8988T (cell line): Measurements from ENCODE around the gene SLC6A3.
A peak's percentile ranks its signal among the peaks of the same experiment; 100 is the strongest.
"Not testable (repeated sequence)": the region's sequence is repeated elsewhere in the genome, so short reads cannot be mapped to it uniquely, and the experiment has no call there.

Experiments used
- DNase-seq: peaks from one replicate; pipeline ENCODE4 v3.0.0; 2011

The SLC6A3 gene

DNA sequence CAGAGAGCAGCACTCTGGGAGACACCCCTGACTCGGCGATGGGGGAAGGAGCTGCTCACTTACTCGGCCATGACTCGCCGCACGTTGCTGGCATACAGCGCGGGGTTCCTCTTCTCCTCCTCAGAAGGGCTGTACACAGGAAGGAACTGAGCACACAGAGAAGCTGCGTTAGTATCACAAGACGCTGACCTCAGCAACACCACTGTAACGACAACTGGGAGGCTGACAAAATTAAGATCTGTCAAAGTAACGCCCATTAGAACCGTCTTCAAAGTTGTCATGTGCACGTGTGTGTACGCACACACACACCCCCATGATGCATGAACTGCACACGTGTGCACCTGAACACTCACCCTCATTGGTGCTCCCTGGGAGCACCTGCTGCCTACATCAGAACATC is 32.1 kb upstream of the SLC6A3 start:
- DNase-seq, result no peak

DNA sequence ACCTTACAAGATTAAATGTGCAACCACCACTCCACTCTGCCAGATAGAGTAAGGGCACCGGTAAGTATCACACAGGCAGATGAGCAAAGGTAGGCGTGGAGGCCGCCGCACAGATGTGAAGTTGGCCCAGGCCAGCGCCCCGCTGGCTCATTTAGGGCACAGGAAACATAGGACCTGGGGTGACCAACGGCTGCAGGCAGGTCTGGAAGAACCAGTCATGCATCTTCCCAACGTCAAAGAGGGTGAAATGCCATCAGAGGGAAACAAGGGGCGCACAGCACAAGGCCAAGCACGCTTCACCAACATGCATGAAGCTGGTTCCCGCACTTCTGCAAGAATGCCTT is 31.7 kb upstream of the SLC6A3 start:
- no peak for DNase-seq

DNA sequence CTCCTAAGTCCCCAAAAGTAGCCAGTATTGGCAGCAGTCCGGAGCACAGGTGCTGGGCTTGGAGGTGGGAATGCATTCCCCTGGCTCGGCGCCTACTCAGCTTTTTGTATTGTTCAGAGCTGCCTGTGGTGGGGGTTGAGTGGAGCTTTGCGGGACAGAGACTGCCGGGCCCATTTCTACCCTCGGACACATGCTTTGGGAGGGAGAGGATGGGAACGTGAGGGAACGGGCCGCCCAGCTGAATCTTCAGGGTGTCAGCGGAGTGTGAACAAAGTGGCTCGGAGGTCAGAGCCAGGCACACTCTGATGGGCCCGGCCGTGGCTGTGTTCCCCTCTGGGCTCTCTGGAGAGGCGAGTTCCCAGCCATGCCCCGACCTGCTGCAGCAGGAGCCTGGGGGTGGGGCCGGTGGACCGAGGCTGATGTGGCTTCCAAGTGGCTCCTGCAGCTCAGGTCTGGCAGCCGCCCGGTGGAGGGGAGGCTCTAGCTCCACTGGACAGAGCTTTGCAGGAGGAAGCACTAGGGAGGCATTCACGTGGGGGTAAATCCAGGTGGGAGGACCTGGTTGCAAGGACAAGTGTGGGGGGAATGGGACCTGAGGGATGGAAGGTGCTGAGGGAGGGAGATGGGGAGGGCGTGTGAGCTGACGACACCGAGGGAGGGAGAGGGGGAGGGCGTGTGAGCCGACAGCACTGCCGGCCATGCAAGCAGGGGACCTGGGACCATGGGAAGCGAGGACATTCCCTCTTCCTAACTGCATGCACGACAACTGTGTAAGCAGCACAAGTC is 31.1 kb upstream of the SLC6A3 start:
- no peak for DNase-seq

DNA sequence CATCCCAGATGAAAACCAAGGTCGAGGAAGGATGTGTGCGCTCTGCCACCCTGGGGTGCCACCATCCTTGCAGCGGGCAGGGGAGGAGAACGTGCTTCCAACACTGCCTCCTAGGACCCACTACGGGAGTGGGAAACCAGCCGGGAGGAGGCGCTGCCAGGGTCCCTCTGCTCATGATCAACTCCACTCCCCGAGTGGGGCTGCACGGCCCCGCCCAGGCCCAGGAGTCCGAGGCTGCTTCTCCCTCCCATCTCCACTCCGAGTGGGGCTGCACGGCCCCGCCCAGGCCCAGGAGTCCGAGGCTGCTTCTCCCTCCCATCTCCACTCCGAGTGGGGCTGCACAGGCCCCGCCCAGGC is 30.3 kb upstream of the SLC6A3 start:
- DNase-seq, result not testable (repeated sequence)

DNA sequence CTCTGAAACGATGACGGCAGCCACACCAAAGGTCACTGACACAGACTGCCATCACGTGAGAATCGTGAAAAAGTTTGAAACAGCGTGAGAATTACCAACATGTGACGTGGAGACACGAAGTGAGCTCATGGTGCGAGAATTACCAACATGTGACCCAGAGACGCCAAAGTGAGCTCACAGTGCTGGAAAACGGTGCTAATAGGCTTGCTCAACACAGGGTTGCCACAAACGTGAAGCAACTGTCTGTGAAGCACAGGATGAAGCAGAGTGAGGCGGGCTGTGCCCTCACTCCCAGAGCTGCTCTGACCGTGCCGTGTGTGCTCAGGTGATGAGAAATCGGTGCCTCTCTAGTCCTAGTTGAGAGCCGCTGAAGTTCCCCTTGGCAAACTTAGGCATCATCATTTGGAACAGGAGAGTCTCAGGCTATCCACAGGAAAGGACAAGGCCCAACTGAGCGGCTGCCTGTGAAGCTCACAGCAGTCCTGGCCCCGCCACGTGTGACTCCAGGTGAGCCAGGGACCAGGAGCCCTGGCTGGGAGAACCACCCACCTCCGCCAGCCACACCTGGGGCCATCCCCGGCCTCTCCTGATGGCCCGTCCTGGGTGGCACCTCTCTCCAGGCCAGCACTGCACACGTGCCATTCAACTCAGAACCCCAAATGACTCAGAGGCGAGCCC is 29.8 kb upstream of the SLC6A3 start:
- no peak for DNase-seq

DNA sequence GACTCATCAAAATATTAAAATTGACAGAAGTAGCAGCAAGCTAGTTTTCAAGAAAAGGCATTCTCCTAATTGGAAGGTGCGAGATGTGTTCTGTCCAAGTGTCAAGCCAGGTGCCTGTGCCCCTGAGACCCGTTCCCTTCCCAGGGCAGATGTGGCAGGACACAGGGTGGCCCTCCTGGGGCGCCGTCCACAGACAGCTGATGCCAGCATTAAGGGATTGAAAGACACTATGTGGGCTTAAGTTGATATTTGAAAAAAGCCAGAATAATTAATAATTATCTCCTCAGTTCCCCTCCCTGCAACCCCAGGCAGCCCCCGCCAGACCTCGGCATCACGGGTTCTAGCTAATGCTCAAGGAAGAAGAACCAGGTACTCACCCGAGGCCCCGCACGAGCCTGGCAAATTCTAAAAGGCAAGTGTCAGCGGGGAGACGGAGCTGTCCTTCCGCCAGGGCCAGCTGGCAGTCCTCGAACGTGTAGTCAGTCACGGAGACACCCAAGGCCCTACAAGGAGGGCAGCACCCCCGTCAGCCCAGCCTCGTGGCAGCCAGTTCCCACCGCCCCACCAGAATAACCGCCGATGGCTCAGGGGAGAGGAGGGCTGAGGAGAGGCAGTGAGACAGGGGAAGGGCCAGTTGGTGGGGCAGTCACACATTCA is 29.1 kb upstream of the SLC6A3 start:
- DNase-seq, result no peak

DNA sequence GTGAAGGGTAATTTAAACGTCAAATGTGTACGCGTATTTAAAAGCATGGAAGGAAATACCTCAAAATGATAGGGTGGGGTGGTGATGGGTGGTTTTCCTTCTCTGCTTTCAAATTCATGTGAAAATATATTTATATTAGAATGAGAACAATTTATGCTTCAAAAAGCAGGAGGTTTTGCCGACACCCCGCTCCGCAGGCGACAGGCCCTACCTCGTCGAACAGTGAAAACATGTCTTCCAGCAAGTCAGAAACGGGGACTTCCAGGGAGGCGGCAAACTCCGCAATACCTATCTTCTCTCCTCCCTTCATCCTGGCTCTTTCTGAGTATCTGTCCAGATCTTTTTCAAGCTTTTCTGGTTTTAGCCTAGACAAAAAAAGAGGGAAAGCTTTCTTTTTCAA is 28.5 kb upstream of the SLC6A3 start:
- no peak for DNase-seq

DNA sequence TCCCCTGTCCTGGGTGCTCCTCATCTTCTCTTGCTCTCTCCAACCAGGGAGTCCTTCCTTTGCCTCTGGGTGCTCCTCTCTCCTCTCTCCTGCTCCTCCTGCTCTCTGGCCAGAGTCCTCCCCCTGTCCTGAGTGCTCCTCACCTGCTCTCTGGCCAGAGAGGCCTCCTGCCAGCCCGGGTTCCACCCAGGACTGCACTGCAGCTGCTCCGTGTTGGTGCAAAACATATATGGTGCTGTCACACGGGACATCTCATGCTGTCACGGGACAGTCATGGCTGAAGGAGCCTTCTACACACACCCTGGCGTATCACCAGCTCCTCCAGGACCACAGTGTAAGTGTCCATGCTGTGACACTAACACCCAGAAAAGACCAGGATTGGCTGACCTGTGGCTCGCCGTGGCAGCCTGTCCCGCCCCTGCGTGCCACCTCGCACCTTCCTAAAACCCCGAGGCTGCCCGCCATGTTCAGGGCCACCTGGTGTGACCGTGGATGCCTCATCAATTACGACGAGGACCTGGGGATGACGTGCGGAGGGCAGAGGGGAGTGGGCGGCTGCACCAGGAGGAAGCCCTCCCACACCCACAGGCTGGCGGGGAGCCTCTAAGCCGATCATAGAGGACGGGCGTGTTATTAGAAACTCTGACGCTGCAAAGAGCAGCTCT is 27.9 kb upstream of the SLC6A3 start:
- DNase-seq, result no peak

DNA sequence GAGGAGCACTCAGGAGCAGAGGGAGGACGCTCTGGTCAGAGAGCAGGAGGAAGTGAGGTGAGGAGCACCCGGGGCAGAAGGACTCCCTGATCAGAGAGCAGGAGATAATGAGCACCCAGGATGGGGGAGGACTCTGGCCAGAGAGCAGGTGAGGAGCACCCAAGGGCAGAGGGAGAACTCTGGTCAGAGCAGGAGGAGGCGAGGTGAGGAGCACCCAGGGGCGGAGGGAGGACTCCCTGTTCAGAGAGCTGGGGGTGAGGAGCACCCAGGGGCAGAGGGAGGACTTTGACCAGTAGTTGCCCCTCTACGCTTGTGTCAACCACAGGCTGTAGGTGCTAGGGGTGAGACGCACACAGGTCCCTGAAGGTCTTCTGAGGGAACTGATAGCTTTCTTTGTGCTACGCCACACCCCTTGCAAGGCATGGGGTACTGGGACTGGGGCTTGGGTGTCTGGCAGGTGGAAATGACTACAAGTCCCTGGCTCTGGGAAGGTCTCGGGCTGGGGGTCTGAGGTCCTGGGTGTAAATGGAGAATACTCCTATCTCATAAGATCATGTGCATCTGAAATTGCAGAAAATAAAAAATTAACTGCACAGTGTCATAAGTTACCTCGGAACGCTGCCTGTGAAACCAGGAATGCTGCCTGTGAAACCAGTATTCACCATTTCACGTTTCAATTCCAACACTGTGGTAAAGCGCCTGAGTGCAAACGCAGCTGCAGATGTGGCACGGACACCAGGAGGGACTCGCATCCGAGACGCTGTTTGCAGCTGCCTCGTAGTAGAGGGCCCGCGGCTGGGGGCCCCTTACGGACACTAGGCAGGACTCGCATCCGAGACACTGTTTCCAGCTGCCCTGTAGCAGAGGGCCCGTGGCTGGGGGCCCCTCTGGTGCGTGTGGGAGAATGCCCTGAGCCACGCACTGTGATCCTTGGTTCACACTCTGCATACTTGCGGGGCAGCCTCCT is 27.0 kb upstream of the SLC6A3 start:
- DNase-seq, result no peak

DNA sequence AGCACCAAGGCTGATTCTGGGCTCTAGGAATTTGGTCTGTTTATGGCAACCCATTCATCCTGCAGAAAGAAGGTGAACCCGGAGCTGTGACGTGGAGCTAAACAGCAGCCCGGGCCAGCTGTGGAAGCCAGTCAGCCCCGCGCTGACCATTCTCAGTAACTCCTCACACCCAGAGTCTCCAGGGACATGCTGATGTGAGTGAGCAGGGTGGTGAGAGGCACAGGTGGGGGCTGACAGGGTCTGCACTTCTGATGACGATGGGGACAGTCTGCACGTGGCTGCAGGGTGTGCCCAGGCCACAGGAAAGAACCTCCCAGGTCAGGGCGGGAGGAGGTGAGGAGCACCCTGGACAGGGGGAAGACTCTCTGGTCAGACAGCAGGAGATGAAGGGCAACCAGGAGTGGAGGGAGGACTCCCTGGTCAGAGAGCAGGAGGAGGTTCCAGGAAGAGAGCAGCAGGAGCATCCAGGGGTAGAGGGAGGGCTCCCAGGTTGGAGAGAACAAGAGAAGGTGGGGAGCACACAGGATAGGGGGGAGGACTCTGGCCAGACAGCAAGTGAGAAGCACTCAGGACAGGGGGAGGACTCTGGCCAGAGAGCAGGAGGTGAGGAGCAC is 26.1 kb upstream of the SLC6A3 start:
- no peak for DNase-seq

DNA sequence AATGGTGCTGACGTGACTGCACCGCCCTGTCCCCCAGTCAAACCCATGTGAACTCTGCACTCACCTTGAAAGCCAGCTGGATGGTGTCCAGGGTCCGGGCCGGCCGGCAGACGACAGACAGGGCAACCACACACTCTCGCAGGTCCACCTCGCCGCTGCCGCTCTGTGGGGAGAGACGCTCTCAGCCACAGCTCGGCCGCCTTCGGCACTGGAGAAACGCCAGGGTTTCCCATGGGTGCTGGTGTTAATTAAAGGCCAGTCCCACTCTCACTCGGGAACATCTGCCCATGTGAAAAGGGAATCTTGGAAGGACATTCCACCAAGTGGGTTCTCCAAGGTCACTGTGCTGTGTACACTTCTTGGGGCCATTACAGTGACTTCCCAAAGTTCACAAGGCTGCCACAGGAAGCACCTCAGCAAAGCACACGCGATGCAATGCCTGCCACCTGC is 25.5 kb upstream of the SLC6A3 start:
- DNase-seq, result no peak

DNA sequence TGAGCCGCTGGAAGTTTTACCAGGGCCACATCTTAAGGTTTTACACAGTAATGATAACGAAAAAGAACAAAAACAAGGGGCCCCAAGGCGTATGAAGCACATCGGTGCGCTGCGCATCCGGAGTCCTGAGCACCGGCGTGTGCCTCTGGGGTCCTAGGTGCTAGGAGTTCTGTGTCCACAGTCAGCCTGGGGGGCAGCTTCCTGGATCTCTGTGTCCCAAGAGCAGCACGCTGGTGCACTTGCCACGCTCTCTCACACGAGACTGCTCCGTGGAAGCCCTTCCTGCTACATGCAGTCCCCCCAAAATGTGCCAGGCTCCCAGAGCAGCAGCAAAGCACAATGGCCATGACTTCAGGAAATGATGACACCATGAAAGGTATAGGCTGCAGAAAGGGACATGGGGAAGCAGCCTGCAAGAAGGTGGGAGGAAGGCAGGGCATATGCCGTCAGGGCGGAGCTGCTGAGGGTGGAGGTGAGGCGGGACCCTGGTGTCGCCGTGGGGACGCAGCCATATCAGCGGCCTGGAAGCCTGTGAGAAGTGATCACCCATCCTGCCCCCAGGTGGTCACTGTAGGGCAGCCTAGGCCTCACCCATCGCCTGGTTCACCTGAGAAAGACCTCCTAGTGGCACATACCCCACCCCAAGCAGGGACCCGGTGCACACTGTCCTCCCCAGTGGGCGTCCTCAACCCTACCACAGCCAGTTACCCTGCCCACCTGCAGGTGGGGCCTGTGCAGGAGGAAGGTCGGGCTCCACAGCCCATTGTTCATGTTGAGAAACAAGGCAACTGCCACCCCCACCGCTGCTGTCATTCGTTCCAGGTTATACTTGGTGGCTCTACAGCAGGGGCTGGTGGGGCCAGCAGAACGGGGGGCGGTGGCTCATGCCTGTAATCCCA is 23.6 kb upstream of the SLC6A3 start:
- no peak for DNase-seq

DNA sequence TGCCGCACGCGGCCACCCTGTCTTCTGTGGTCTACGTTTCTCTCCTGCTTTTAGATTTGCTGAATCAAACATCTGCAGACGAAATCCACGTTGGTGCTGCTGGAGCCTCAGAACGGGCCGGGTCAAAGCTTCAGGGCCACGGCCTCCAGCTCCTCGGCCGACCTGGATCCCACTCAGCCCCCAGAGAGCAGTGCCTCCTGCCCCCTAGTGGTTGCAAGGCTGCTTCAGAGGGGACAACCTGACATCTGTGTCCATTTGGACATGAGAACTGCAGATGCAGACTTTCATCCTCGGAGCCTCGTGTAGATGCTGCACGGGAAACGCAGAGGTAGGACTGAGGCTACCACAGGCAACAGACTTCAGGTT is 23.0 kb upstream of the SLC6A3 start:
- DNase-seq, result peak; percentile 91

DNA sequence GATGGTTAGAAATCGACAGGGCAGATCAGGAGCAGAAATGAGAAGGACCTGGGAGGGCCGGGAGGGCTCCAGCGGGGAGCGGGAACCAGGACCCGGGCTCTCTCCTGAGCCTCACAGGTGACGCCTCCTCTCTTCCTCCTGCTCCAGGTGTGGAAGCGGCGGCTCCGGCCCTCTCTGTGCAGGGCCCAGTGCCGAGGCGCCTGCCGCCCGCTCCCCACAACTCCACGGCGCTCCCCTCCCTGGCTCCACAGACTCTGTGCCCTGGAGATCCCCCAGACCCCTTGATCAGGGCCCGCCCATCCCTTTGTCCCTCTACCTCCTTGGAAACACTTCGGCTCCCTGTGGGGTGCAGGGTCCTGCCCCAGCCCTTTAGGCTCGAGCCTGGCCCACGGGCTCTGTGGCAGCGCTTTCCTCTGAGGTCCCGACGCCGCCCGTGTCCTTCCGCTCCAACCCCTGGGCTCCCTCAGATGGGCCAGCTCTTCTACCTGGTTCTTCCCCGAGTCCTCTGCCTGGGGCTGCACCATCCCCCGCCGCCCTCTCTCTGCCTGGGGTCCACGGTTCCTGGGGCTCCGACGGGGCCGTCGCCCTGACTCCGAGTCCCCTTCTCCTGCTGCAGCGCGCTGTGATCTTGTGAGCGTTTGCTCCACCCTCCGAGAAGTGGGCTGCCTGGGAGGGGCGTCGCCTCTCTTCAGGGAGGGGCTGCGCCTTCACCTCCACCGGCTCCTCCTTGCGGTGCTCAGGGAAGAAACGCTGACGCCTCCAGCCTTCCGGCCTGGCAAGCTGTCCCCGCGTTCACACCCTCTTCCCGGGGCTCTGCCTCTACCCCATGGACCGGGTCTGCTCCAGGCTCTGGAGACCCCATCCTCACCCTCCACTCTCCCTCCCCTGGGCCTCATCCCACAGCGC is 22.4 kb upstream of the SLC6A3 start:
- DNase-seq, result no peak

DNA sequence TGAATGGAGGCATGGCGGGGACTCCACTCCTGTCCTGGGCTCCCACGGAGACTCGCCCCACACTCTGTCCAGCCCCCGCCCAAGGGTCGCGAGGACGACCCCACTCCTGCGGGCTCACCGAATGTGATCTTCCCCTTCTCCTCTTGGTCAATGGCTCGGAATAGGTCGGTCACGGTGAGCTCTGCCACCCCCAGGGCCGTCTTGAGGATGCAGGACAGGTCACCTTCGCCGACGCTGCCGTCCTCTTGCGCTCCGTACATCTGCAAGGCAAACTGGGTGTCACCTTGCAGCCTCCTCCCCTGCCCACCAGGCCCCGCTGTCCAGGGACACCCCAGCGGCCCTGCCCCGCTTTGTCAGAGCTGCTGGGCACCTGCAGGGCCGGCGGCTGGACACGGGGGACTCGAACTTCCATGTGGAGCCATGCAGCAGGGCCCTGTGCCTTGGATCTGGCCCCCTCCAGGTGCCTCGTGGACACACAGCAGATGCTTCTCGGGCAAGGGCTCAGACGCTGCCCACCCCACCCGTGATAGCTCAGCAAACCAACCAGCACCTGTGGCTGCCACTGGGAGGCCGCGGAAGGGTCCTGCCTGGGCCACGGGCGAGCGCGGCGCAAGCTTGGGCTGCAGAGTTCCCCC is 21.5 kb upstream of the SLC6A3 start:
- no peak for DNase-seq

DNA sequence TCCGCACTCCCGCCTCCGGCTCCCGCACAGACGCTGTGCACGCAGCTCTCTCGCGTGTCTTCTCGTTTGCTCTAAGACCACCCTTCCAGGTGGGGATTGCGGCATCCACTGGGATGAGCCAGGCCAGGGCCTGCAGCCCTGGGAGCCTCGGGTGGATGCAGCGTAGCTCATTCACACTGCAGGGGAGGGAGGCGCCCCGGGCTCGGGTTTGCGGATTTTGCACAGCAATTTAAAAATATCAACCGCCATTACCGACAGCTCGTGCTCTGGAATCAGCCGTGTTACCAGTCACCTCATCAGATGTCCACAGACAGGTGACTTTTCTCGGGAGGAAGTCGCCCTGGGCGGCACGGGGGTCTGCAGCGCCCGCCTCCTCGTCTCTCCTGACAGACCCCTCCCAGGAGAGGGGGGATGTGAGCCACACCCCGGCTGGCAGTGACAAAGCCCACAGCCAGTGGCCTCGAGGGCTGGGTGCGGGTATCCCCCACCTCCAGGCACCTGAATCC is 20.8 kb upstream of the SLC6A3 start:
- no peak for DNase-seq

DNA sequence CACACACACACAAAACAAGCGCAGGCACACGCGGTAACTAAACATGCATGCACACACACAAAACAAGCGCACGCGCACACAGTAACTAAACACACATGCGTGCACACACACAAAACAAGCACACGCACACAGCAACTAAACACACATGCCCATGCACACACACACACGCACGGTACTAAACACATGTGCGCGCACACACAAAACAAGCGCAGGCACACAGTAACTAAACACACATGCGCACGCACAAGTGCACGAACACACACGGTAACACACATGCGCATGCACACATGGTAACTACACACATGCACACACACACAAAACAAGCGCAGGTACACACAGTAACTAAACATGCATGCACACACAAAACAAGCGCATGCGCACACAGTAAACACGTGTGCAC is 19.9 kb upstream of the SLC6A3 start:
- no peak for DNase-seq

DNA sequence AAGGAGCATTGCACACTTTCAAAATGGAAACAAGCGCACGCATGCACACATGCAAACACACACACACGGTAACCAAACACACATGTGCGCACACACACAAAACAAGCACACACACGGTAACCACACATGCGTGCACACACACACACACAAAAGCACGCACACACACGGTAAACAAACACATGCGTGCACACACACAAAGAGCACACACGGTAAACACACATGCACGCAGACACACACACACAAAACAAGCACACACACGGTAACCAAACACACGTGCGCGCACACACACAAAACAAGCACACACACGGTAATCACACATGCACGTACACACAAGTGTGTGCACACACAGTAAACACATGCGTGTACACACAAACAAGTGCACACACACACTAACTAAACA is 19.3 kb upstream of the SLC6A3 start:
- DNase-seq, result no peak

DNA sequence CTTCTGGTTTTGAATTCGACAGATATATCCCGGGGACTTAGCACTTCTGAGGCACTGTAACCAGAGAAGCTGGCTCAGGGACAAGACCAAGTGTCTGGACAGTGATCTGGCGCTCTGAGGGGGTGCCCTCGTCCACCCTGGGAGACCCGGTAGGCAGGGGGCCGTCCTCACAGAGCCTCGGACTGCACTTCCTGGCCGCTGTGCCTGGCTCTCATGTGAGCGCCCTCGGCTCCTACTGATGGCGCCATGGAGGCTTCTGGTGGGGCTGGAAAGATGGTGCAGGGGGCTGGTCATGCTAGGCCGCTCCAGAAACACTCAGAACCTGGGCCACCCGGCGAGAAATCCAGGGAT is 18.8 kb upstream of the SLC6A3 start:
- no peak for DNase-seq
